Endothelial cell of umbilical vein (primary cell): ENCODE data around the gene CCNB1. TPM values are rescaled to one million over a fixed set of nuclear protein-coding genes. Genes with fewer than 3 reads are reported as not detected.

Experiments
- BruUV-seq: library from RNA; stranded (reverse); fragments of 400-500 nt; replicated peaks from 2 replicates; lab custom pipeline; 2021; lab: Mats Ljungman, UMichigan
- CTCF ChIA-PET: fragments of 300-600, 350-600 bp; sonication (Branson Sonifier 250); formaldehyde crosslinking; loops from one replicate; lab custom pipeline; 2021; ENCODE audit warnings: antibody characterized with exemption, inconsistent platforms; lab: Charles Lee
- POLR2A ChIA-PET: fragments of 300-600, 350-600 bp; sonication (Branson Sonifier 250); formaldehyde crosslinking; loops from one replicate; lab custom pipeline; 2021; ENCODE audit warnings: antibody characterized with exemption, inconsistent platforms; lab: Charles Lee
- DNase-seq: peaks from one replicate; pipeline ENCODE4 v3.0.0-alpha.2; 2011; ENCODE audit warnings: low read depth, low spot score
- FAIRE-seq: peaks from 2 replicates; lab custom pipeline; 2011; peaks lifted over from hg19 to GRCh38; lab: Jason Lieb, UNC
- H2AFZ ChIP-seq: 2 replicates; pipeline ENCODE4 v1.6.0; 2012; ENCODE audit warnings: low read depth, low read length, control low read depth, inconsistent platforms
- H3K27ac ChIP-seq: 2 replicates; pipeline ENCODE4 v1.5.1; 2011; ENCODE audit warnings: low read depth, mild to moderate bottlenecking, control low read depth, low read length, moderate library complexity; ENCODE audit not compliant: insufficient read depth
- H3K27me3 ChIP-seq, 2 experiments: 2 replicates each; pipeline versions ENCODE4 v1.6.0 to v1.6.1; 2011; ENCODE audit warnings: low read length in 2 of 2, mixed read lengths in 1 of 2; ENCODE audit not compliant: control insufficient read depth in 2 of 2, insufficient read depth in 2 of 2
- H3K36me3 ChIP-seq, 2 experiments: 2 replicates in 1 of 2; 3 replicates in 1 of 2; pipeline ENCODE4 v1.5.1; 2011; ENCODE audit warnings: low read length in 2 of 2, mild to moderate bottlenecking in 1 of 2, moderate library complexity in 1 of 2; ENCODE audit not compliant: control insufficient read depth in 2 of 2, insufficient read depth in 2 of 2; ENCODE audit errors: extremely low read depth in 1 of 2
- H3K4me1 ChIP-seq: 3 replicates; pipeline ENCODE4 v1.5.1; 2011; ENCODE audit warnings: mild to moderate bottlenecking, low read length; ENCODE audit not compliant: control insufficient read depth, insufficient read depth; ENCODE audit errors: extremely low read depth
- H3K4me2 ChIP-seq: 2 replicates; pipeline ENCODE4 v1.6.1; 2011; ENCODE audit warnings: low read length, control low read depth, mixed read lengths; ENCODE audit not compliant: insufficient read depth
- H3K4me3 ChIP-seq, 3 experiments: fragments of 200-600 bp in 1 of 3; sonication (generic), shearing (Covaris generic) in 1 of 3; replicated peaks in 1 of 3; 2 replicates each; pipeline ENCODE4 v1.5.1; 2011 to 2016; ENCODE audit warnings: control low read depth in 3 of 3, low read length in 3 of 3, mild to moderate bottlenecking in 2 of 3, inconsistent platforms in 1 of 3, low read depth in 1 of 3, moderate library complexity in 1 of 3; ENCODE audit not compliant: insufficient read depth in 1 of 3
- H3K79me2 ChIP-seq: 2 replicates; pipeline ENCODE4 v1.6.0; 2012; ENCODE audit warnings: low read length, inconsistent platforms; ENCODE audit not compliant: control insufficient read depth, insufficient read depth
- H3K9ac ChIP-seq: replicated peaks from 2 replicates; pipeline ENCODE3; 2011; ENCODE audit warnings: low read length, control low read depth; ENCODE audit not compliant: insufficient read depth; ENCODE audit errors: extremely low read depth
- H3K9me1 ChIP-seq: replicated peaks from 3 replicates; pipeline ENCODE4 v1.6.0; 2011; ENCODE audit warnings: mild to moderate bottlenecking, low read length; ENCODE audit not compliant: control insufficient read depth, insufficient read depth; ENCODE audit errors: extremely low read depth
- H3K9me3 ChIP-seq: replicated peaks from 2 replicates; pipeline ENCODE4 v1.5.1; 2012; ENCODE audit warnings: low read length, inconsistent platforms; ENCODE audit not compliant: control insufficient read depth, insufficient read depth
- H4K20me1 ChIP-seq: replicated peaks from 2 replicates; pipeline ENCODE3; 2011; ENCODE audit warnings: mild to moderate bottlenecking, low read length; ENCODE audit not compliant: control insufficient read depth, insufficient read depth; ENCODE audit errors: extremely low read depth
- CTCF ChIP-seq, 2 donors: IDR thresholded peaks; 1 replicate in 1 of 2; 2 replicates in 1 of 2; pipeline ENCODE4 v1.5.1; 2011; ENCODE audit warnings: low read length in 2 of 2, mild to moderate bottlenecking in 2 of 2, moderate library complexity in 2 of 2, control low read depth in 1 of 2, inconsistent platforms in 1 of 2, low read depth in 1 of 2; ENCODE audit not compliant: insufficient read depth in 1 of 2; ENCODE audit errors: extremely low read depth in 1 of 2
- EZH2 ChIP-seq: IDR thresholded peaks from 2 replicates; pipeline ENCODE4 v1.6.1; 2012; ENCODE audit warnings: borderline replicate concordance, low read depth, mild to moderate bottlenecking, moderate library complexity, low read length, inconsistent platforms; ENCODE audit not compliant: severe bottlenecking
- FOS ChIP-seq: IDR thresholded peaks from 2 replicates; pipeline ENCODE4 v1.6.1; 2011; ENCODE audit warnings: mild to moderate bottlenecking, low read length, moderate library complexity, borderline replicate concordance; ENCODE audit not compliant: insufficient read depth
- GATA2 ChIP-seq: IDR thresholded peaks from 2 replicates; pipeline ENCODE4 v1.7.0; 2011; ENCODE audit warnings: low read depth, mild to moderate bottlenecking, moderate library complexity, mixed read lengths, low read length; ENCODE audit not compliant: insufficient read length, insufficient read depth
- JUN ChIP-seq: IDR thresholded peaks from 2 replicates; pipeline ENCODE4 v1.6.1; 2011; ENCODE audit warnings: borderline replicate concordance, low read depth; ENCODE audit not compliant: insufficient read length, insufficient read depth
- MAX ChIP-seq: IDR thresholded peaks from 2 replicates; pipeline ENCODE4 v1.6.1; 2011; ENCODE audit not compliant: insufficient read depth, insufficient read length
- MYC ChIP-seq: IDR thresholded peaks from one replicate; pipeline ENCODE4 v1.6.1; 2011; ENCODE audit warnings: mild to moderate bottlenecking, low read depth, low read length
- POLR2A ChIP-seq: IDR thresholded peaks from 2 replicates; pipeline ENCODE4 v1.6.1; 2012; ENCODE audit warnings: low read depth, mild to moderate bottlenecking, control low read depth, low read length
- POLR2AphosphoS5 ChIP-seq: IDR thresholded peaks from 2 replicates; pipeline ENCODE4 v1.6.1; 2012; ENCODE audit warnings: low read depth, mild to moderate bottlenecking, control low read depth, low read length, moderate library complexity; ENCODE audit not compliant: insufficient read depth
- dilution Hi-C: fragments of 300-500 bp; cut with MboI; formaldehyde crosslinking; loops from one replicate; pipeline ENCODE4 v1.15.0; 2019; ENCODE audit warnings: low sequenced_read_pairs; ENCODE audit not compliant: extremely low pct_ligation_motif_present
- intact Hi-C: fragments of 100-400 bp; cut with micrococcal nuclease; formaldehyde crosslinking; loops from one replicate; pipeline ENCODE4 v1.10.0; 2022
- polyA plus RNA-seq, 4 experiments: library from polyadenylated mRNA; depleted of rRNA in 3 of 4; stranded (reverse) in 3 of 4; unstranded in 1 of 4; fragments of >200 nt; gene quantifications; 2 replicates each; pipeline versions ENCODE4 v1.2.1 to v1.2.3, GENCODE V29; 2011 to 2012; ENCODE audit warnings: missing spikeins in 1 of 4
- total RNA-seq: library from RNA; stranded (reverse); gene quantifications from 2 replicates; pipeline ENCODE4 v1.2.3, GENCODE V29; 2021

CCNB1 gene
- total and polyA plus RNA-seq, 2 donors (not counting 3 experiments of a cell fraction or from before 2014, with no cell fraction given) = 72.2 to 211 TPM

- no peak overlapping the region for H3K9ac ChIP-seq
- ChIA-PET CTCF (no interaction called here), POLR2A (no interaction called here)
- FAIRE-seq (no peak), DNase-seq (no peak)
- dilution Hi-C loops (no loop called here), intact Hi-C loops (no loop called here)
- peaks cover 5% of the 10 kb centered on the region for H3K4me1 ChIP-seq
- H3K79me2 ChIP-seq = no peaks in the 10 kb centered on the region
- no peaks in the 10 kb centered on the region for H3K9me3 ChIP-seq
- BruUV-seq = no TSS peak
- no peaks in the 10 kb centered on the region for H3K9me1 ChIP-seq
- no peak for TF ChIP-seq POLR2A
- no peak for TF ChIP-seq MAX
- TF ChIP-seq MYC = no peak
- no peak for TF ChIP-seq FOS
- no peak for TF ChIP-seq EZH2
- no peak for TF ChIP-seq GATA2
- no peak for TF ChIP-seq CTCF (IDR thresholded peaks at IDR 0.05; ENCODE audit: extremely low read depth in 1 of 2, insufficient read depth in 1 of 2, low read depth in 1 of 2, low read length in 2 of 2)
- TF ChIP-seq JUN = no peak
- TF ChIP-seq POLR2AphosphoS5 = no peak
- no peak overlapping the region for H3K4me2 ChIP-seq
- H3K27ac ChIP-seq = no peak overlapping the region
- H3K27me3 ChIP-seq = no peaks in the 10 kb centered on the region
- H4K20me1 ChIP-seq = no peaks in the 10 kb centered on the region
- H2AFZ ChIP-seq = no peak overlapping the region
- no peaks in the 10 kb centered on the region for H3K36me3 ChIP-seq
- no peak overlapping the region for H3K4me3 ChIP-seq
Observed at GRCh38 chr5:69184621-69185020, 17.7 kb downstream of the CCNB1 start.
